Activated B cell treated with CpG ODN at 0.5 μM for 24 hours (primary cell): ENCODE data around the gene CIBAR2. TPM values are rescaled to one million over a fixed set of nuclear protein-coding genes. Genes with fewer than 3 reads are reported as not detected.

Experiments used
- ATAC-seq: fragments of 200-7000 bp; cut with Tn5 transposase; one replicate; pipeline ENCODE4 v1.10.0; 2021; ENCODE audit warnings: low read depth, mild to moderate bottlenecking, moderate library complexity
- CTCF ChIA-PET: fragments of 350-600 bp; sonication (Branson Sonifier 250); formaldehyde crosslinking; loops from one replicate; lab custom pipeline; 2021; ENCODE audit warnings: antibody characterized with exemption; lab: Charles Lee
- POLR2A ChIA-PET: fragments of 350-600 bp; sonication (Branson Sonifier 250); formaldehyde crosslinking; loops from one replicate; lab custom pipeline; 2021; ENCODE audit warnings: antibody characterized with exemption; lab: Charles Lee
- DNase-seq: peaks from one replicate; pipeline ENCODE4 v3.0.0; 2022
- H3K27ac Mint-ChIP-seq: one replicate; pipeline ENCODE4 v1.8.0; 2020; ENCODE audit warnings: mixed read lengths
- H3K27me3 Mint-ChIP-seq: one replicate; pipeline ENCODE4 v1.8.0; 2021; ENCODE audit warnings: mixed read lengths
- H3K36me3 Mint-ChIP-seq: one replicate; pipeline ENCODE4 v1.8.0; 2021; ENCODE audit warnings: low read depth, mixed read lengths
- H3K4me1 Mint-ChIP-seq: one replicate; pipeline ENCODE4 v1.8.0; 2021; ENCODE audit warnings: mixed read lengths
- H3K4me3 Mint-ChIP-seq: one replicate; pipeline ENCODE4 v1.8.0; 2020; ENCODE audit warnings: mild to moderate bottlenecking, mixed read lengths
- H3K9me3 Mint-ChIP-seq: one replicate; pipeline ENCODE4 v1.8.0; 2020; ENCODE audit warnings: mixed read lengths
- CTCF ChIP-seq: fragments of 200-600 bp; IDR thresholded peaks from one replicate; pipeline ENCODE4 v1.8.0; 2022; ENCODE audit warnings: antibody characterized with exemption, mild to moderate bottlenecking
- intact Hi-C: fragments of 100-400 bp; cut with micrococcal nuclease; formaldehyde crosslinking; loops from one replicate; pipeline ENCODE4 v1.15.1; 2024
- total RNA-seq: library from RNA; stranded (reverse); gene quantifications from 2 replicates; pipeline ENCODE4 v1.2.3, GENCODE V29; 2022

CIBAR2 gene
- total RNA-seq, 1 donor from 2014 or later = not detected

GRCh38 chr16:85057948-85058347 is 54.3 kb downstream of the CIBAR2 start:
- Mint-ChIP-seq H3K4me3 (no peak overlapping the region), H3K27ac (no peak overlapping the region), H3K27me3 (peaks cover 9% of the 10 kb centered on the region), H3K36me3 (no peaks in the 10 kb centered on the region), H3K9me3 (no peaks in the 10 kb centered on the region), H3K4me1 (peaks cover 42% of the 10 kb centered on the region)
- TF ChIP-seq CTCF = no peak
- ChIA-PET CTCF (no interaction called here), POLR2A (no interaction called here)
- DNase-seq (no peak), ATAC-seq (peak; percentile 35)
- intact Hi-C loops = loop anchor here (2.0 kb wide), 1 partner anchor 25 kb away; no protein-coding TSS in a partner anchor

GRCh38 chr16:85057212-85057889 is 54.9 kb downstream of the CIBAR2 start:
- no peaks in the 10 kb centered on the region for H3K36me3 Mint-ChIP-seq
- H3K4me3 Mint-ChIP-seq = no peak overlapping the region
- ATAC-seq (no peak), DNase-seq (no peak)
- H3K27me3 Mint-ChIP-seq = peaks cover 9% of the 10 kb centered on the region
- no peak for TF ChIP-seq CTCF
- ChIA-PET CTCF (no interaction called here), POLR2A (interaction anchor here (0.6 to 2.2 kb wide), 2 partner anchors 11 to 30 kb away, joined by 3 to 5 read pairs; partner anchors contain the start of gene KIAA0513)
- H3K27ac Mint-ChIP-seq = no peak overlapping the region
- no peaks in the 10 kb centered on the region for H3K9me3 Mint-ChIP-seq
- H3K4me1 Mint-ChIP-seq = peaks cover 42% of the 10 kb centered on the region
- intact Hi-C loops = loop anchor here (2.0 kb wide), 1 partner anchor 25 kb away; no protein-coding TSS in a partner anchor

GRCh38 chr16:85056211-85056748 is 56.0 kb downstream of the CIBAR2 start:
- Mint-ChIP-seq H3K4me3 (peak overlapping the region; percentile 78), H3K4me1 (peaks cover 38% of the 10 kb centered on the region), H3K27ac (no peak overlapping the region), H3K36me3 (no peaks in the 10 kb centered on the region), H3K9me3 (no peaks in the 10 kb centered on the region), H3K27me3 (peaks cover 6% of the 10 kb centered on the region)
- ATAC-seq = no peak
- intact Hi-C loops = loop anchor here (2.0 kb wide), 1 partner anchor 27 kb away; no protein-coding TSS in a partner anchor
- ChIA-PET CTCF (interaction anchor here (1.0 kb wide), 1 partner anchor 30 kb away, joined by 4 read pairs; no protein-coding TSS in a partner anchor), POLR2A (interaction anchor here (1.7 to 2.2 kb wide), 2 partner anchors 29 to 45 kb away, joined by 4 to 5 read pairs; partner anchors contain the start of genes KIAA0513 and ZDHHC7)
- TF ChIP-seq CTCF = no peak
- DNase-seq = no peak

GRCh38 chr16:85055493-85056210 is 56.6 kb downstream of the CIBAR2 start:
- Mint-ChIP-seq H3K9me3 (no peaks in the 10 kb centered on the region), H3K4me1 (peaks cover 38% of the 10 kb centered on the region), H3K36me3 (no peaks in the 10 kb centered on the region), H3K4me3 (peak overlapping the region; percentile 78), H3K27ac (peak overlapping the region; percentile 84), H3K27me3 (peaks cover 8% of the 10 kb centered on the region)
- no peak for TF ChIP-seq CTCF
- intact Hi-C loops = loop anchor here (2.0 kb wide), 2 partner anchors 27 kb away; no protein-coding TSS in a partner anchor
- ATAC-seq (peak; percentile 89), DNase-seq (no peak)
- ChIA-PET CTCF (interaction anchor here (1.0 kb wide), 1 partner anchor 31 kb away, joined by 4 read pairs; no protein-coding TSS in a partner anchor), POLR2A (interaction anchor here (1.7 to 2.2 kb wide), 2 partner anchors 28 to 44 kb away, joined by 4 to 5 read pairs; partner anchors contain the start of genes KIAA0513 and ZDHHC7)
